Measurements from ENCODE around the gene ARHGAP28.
"Not testable (repeated sequence)": the region's sequence is repeated elsewhere in the genome, so short reads cannot be mapped to it uniquely, and the experiment has no call there.

The ARHGAP28 gene

GRCh38 chr18:6929370-6930102 is 200.0 kb downstream of the ARHGAP28 start:
- DNase-seq (ENCODE audit: low read depth): no peak

DNA sequence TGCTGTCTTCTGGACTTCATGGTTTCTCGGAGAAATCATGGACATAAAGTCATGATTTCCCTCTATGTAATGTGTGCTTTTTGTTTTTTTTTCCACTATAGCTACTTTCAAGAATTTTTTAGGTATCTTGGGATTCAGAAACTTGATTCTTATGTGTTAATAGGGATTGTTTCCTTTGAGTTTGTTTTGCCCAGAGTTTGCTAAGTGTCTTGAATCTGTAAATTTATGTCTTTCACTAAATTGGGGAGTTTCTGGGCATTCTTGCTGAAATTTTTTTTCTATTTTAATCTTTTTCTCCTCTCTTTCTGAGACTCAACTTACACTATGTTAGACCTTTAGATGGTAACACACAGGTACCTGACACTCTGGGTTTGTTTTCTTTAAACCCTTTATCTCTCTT is 205.3 kb downstream of the ARHGAP28 start:
- no peak for DNase-seq (ENCODE audit: low read depth)

- no peak for DNase-seq (ENCODE audit: low read depth)
Measured at GRCh38 chr18:6938003-6938402, 208.5 kb downstream of the ARHGAP28 start.

DNA sequence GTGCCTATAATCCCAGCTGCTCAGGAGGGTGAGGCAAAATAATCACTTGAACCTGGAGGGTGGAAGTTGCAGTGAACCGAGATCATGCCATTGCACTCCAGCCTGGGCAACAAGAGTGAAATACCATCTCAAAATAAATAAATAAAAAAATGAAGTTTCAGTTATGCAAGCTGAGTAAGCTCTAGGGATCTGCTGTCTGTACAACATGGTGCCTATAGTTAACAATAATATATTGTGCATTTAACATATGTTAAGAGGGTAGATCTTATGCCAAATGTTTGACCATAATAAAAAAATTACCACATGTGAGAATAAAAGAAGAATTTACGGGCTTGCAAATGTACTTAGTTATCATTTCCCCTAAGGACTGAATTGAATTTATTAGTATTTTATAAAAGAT is 208.9 kb downstream of the ARHGAP28 start:
- DNase-seq (ENCODE audit: low read depth): not testable (repeated sequence)

GRCh38 chr18:6939972-6940371 is 210.5 kb downstream of the ARHGAP28 start:
- DNase-seq (ENCODE audit: low read depth): no peak

DNA sequence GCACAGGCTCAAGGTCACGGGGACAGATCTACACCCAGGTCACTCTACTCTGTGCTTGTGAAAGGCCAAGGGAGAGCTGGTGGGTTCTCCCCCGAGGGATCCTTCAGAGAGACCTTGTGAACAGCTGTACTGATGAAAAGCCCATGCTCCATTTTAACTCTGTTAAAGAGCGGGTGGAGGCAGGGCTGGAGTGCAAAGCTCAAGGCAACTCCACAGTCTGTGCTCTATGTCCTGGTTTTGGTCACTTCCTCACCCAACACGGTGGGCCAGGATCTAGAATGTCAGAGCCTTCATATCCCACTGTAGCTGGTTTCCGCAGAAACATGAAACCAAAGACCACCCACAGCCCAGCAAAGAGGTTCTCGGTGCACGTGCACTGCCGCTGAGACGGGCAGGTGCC is 210.9 kb downstream of the ARHGAP28 start:
- DNase-seq (ENCODE audit: low read depth): no peak

- no peak for DNase-seq (ENCODE audit: low read depth)
Measured at GRCh38 chr18:6941996-6942395, 212.5 kb downstream of the ARHGAP28 start.

DNA sequence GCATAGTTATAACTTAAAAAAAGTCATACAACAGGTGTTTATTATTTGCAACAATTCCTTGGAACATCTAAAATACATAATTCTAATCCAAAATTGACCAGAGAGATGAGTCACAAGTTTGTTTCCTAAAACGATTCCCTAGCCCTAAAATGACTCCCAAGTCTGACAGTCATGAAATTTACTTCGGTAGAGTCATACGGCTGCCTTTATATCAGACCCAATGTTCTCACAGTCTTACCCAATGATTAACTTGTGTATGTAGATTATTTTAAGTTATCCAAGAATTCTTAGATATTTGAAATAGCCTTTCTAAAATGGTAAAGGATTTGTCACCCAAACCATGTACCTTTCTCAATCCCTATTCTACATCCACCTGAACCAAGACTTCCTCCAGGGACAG is 213.2 kb downstream of the ARHGAP28 start:
- no peak for DNase-seq (ENCODE audit: low read depth)

GRCh38 chr18:6943143-6943542 is 213.6 kb downstream of the ARHGAP28 start:
- no peak for DNase-seq (ENCODE audit: low read depth)

DNA sequence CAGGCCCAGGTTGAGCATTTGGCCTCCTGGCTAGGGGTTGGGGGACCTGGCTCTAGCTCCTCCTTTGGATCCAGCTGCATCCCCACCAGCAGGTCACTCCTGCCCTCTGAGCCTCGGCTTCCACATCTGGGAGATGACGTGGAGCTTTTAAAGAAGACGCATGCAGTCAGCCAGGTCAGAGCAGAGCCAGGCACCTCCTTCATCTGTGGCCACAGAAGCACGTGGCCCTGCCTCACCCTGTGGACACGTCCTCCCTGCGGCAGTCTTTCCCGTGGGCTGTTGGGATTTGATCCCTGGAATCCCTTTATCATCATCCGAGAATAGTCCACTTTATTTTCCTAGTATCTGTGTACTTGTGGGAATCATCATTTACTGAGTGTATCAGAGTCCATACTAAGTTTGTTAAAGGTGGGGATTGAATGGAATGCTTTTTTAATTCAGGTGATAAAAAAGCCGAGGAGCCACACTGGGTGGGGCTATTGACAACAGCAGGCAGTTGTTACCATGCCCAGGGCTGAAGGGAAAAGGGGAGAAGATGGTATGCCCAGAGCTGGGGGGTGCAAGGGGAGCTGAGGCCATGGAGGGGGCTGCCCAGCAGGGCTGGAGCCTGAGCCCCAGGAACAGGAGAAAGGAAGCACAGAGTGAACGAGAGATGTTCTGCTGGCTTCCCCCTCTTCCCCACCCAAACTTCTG is 218.0 kb downstream of the ARHGAP28 start:
- no peak for DNase-seq (ENCODE audit: low read depth)

DNA sequence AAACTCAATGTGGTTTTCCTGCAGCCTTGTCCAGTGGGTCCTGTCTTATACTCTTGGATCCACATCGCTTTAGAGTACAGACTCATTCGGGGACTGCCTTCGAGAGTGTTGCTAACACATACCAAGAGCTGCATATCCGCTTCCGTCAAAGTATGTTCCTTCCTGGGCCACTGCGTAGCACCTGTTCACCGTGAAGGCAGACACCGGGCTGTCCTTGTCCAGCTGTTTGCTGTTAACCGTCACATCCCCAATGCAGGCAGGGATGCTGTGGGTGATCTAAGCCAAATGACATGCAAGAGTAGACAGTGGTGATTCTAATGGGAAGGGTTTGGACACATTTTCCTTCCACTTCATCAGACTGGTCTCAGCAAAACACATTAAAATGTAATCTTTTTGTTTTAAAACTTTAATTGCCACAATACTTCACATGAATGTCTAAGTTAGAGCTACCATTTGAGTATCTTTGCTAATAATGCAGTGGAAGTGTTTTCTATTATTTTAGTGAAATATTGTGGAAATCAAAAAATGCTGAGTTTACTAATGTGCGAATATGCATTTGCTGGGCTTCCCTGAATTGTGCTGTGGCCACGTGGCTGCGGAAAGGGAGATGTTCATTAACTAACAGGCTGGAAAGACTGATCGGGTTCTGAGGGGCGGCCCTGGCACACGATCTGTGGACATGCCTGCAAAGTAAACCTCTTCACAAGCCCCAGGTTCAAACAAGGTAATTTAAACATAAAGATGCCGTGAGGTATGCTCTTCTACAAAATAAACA is 219.0 kb downstream of the ARHGAP28 start:
- no peak for DNase-seq (ENCODE audit: low read depth)

- no peak for DNase-seq (ENCODE audit: low read depth)
Measured at GRCh38 chr18:6949800-6950586, 220.5 kb downstream of the ARHGAP28 start.

DNA sequence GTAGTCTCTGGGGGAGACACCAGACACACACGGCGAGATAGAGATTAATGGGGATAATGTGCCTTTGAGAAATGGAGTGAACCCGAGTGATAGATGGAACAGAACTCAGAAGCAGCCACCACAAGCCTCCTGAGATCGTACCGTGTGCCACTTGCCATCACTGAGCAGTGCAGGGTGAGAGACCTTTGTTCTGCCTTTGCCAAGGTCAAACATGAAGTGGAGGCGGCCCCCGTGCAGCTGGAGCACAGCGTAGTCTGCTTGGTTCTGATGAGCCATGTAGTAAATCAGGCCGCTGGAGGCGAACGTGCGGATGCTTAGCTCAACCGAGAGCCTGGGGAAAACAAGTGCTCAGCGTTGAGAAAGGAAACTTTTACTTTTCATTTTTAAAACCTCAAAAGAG is 221.1 kb downstream of the ARHGAP28 start:
- DNase-seq (ENCODE audit: low read depth): no peak

GRCh38 chr18:6951336-6952090 is 222.0 kb downstream of the ARHGAP28 start:
- no peak for DNase-seq (ENCODE audit: low read depth)

- no peak for DNase-seq (ENCODE audit: low read depth)
Measured at GRCh38 chr18:6954501-6954900, 225.0 kb downstream of the ARHGAP28 start.

- DNase-seq (ENCODE audit: low read depth): no peak
Measured at GRCh38 chr18:6955304-6955703, 225.8 kb downstream of the ARHGAP28 start.

DNA sequence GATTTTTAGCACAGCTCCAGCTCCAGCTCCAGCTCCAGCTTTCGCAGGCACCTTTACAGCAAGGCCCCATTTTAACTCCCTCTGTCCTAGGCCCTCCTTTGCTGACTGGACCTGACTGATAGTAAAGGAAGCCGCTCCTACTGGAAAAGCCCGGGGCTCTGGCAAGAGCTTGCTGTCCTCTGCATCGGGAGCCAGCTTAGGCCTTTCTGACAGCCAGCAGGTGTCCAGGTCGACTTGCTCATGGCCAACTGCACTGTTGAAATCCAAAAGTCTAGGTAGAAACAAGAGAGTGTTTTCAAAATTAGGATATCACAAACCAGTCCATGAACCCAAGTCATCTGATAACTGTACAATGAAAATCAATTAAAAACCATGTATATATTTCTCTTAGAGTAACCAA is 227.0 kb downstream of the ARHGAP28 start:
- DNase-seq (ENCODE audit: low read depth): no peak

DNA sequence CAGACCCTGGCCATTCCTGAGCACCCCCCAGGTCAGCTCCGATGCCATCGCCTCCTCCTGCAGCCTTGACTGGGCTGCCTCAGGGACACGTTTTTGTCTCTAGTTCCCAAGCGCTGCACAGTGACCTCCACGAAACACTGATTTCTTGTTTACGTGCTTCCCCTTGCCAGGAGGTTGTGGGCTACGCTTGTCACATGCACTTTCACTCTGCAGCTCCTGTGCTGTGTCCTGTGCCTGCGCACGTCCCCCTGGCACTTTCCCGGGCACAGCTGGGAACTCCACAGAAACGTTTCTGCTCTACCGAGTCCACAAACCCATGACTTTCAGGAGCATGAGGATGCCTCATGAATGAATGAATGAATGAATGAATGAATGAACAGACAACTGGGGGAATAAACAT is 227.5 kb downstream of the ARHGAP28 start:
- DNase-seq (ENCODE audit: low read depth): no peak

- no peak for DNase-seq (ENCODE audit: low read depth)
Measured at GRCh38 chr18:6959110-6959509, 229.6 kb downstream of the ARHGAP28 start.

DNA sequence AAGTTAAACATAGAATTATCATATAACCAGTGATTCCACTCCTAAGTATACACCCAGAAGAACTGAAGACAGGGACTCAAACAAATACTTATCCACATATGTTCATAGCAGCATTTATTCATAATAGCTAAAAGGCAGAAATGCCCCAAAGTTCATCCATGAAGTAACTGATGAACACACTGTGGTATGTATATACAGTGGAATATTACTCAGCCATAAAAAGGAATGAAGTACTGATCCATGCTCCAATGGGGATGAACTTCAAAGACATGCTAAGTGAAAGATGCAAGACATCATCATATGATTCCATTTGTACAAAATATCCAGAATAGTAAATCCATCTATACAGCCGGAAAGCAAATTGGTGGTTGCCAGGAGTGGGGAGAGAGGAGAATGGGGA is 230.6 kb downstream of the ARHGAP28 start:
- no peak for DNase-seq (ENCODE audit: low read depth)

DNA sequence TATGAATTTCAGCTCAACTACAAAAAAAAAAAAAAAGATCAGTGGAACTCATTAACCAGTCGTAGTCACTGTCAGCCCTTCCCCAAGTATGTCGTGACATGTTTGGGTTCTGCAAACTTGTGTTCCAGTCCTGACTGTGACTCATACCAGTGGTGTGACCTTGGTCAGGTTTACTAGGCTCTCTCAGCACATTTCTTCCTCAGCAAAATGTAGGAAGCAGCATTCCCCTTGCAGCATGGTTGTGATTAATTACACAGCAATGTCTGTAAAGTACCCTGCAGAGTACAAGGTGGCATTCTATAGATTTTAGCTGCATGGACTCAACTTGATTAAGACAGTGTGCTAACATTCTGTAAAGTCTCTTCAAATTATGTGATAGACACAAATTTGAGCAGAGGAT is 231.1 kb downstream of the ARHGAP28 start:
- no peak for DNase-seq (ENCODE audit: low read depth)

Measured in activated T-helper 1 cell treated with Interleukin-2 at 50 U/mL for 16 hours (primary cell).